ENCODE results near the gene TTLL5. TPM values are rescaled to one million over a fixed set of nuclear protein-coding genes. Genes with fewer than 3 reads are reported as not detected.

The TTLL5 gene
- total and polyA plus RNA-seq, 2 of the 13 experiments (the other 11 are each of a cell fraction or from before 2014, with no cell fraction given), result 11.8 to 18.8 TPM

DNA sequence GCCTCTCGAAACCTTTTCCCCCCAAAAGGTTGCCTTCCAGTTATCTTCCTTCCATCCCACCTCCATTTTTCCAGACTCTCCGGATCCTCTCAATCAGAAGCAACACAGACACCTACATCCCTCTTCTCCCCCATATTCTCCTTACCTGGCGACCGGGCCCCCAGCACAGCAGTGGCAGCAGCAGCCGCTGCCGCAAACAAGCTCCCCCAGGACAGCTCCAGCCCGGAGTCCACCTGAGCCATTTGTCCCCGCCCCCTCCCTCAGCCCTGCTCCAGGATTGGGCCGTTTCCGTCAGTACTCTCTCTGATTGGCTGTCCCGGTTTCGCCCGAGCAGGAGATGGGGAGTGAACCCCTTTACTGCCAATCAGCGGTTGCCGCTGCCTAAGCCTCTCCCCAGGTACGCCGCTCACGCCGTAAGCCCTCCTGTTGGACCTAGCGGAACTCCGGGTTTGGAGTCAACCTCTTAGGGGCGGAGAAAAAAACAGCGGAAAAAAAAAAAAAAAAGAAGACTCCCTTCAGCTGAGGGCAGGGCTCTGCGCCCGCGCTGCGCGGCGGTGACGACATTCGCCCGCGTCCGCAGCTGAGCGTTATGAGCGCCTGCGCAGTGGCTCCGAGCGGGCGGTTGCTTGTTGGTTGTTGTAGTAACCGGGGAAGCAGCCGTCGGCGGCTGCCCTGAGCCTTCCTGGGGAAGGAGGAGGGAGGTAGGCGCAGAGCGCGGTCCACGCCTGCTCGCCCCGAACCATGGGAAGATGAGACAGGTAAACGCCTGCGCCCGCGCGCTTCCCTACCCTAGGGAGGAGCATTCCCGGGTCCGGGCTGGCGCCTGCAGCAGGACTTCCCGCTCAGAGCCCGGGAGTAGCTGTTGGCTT lies at the start of gene TTLL5, which contains the start of gene ERG28 (continued):
- TF ChIP-seq, protein P1, sequence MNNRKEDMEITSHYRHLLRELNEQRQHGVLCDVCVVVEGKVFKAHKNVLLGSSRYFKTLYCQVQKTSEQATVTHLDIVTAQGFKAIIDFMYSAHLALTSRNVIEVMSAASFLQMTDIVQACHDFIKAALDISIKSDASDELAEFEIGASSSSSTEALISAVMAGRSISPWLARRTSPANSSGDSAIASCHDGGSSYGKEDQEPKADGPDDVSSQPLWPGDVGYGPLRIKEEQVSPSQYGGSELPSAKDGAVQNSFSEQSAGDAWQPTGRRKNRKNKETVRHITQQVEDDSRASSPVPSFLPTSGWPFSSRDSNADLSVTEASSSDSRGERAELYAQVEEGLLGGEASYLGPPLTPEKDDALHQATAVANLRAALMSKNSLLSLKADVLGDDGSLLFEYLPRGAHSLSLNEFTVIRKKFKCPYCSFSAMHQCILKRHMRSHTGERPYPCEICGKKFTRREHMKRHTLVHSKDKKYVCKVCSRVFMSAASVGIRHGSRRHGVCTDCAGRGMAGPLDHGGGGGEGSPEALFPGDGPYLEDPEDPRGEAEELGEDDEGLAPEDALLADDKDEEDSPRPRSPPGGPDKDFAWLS (CRISPR knock-in tag; IDR thresholded peaks at IDR 0.05; ENCODE audit: borderline replicate concordance), result peak; percentile 58; the same call in 1 of the 2 replicates
- TF ChIP-seq ERF (CRISPR knock-in tag; IDR thresholded peaks at IDR 0.05) (peak; percentile 32; the same call in 1 of the 2 replicates), ZEB1 (IDR thresholded peaks at IDR 0.05; ENCODE audit: insufficient replicate concordance, low read depth) (peak; percentile 87), RELA (CRISPR knock-in tag; IDR thresholded peaks at IDR 0.05) (no peak), ZNF549 (CRISPR knock-in tag; IDR thresholded peaks at IDR 0.05) (no peak), MAFF (IDR thresholded peaks at IDR 0.05; ENCODE audit: low read depth, low read length) (no peak), ZNF720 (CRISPR knock-in tag; IDR thresholded peaks at IDR 0.05) (no peak), HES4 (CRISPR knock-in tag; IDR thresholded peaks at IDR 0.05; ENCODE audit: borderline replicate concordance) (peak; percentile 47; the same call in 1 of the 2 replicates), SKI (IDR thresholded peaks at IDR 0.05; ENCODE audit: partially characterized antibody) (no peak), ZNF282 (IDR thresholded peaks at IDR 0.05; ENCODE audit: partially characterized antibody) (no peak), HIVEP1 (CRISPR knock-in tag; IDR thresholded peaks at IDR 0.05) (no peak), FOXM1 (CRISPR knock-in tag; IDR thresholded peaks at IDR 0.05) (no peak), ATF7-NPFF (CRISPR knock-in tag; IDR thresholded peaks at IDR 0.05; ENCODE audit: low read depth) (no peak), TOE1 (CRISPR knock-in tag; IDR thresholded peaks at IDR 0.05) (no peak), ZNF782 (CRISPR knock-in tag; IDR thresholded peaks at IDR 0.05; ENCODE audit: borderline replicate concordance) (no peak), EP300 (IDR thresholded peaks at IDR 0.05; ENCODE audit: low read depth in 2 of 2, low read length in 2 of 2) (no peak), EP300 (CRISPR knock-in tag; IDR thresholded peaks at IDR 0.05; ENCODE audit: borderline replicate concordance) (no peak), YEATS4 (CRISPR knock-in tag; IDR thresholded peaks at IDR 0.05; ENCODE audit: borderline replicate concordance) (0 out of 2 replicates have a peak, but pooled peaks have one; percentile 50), MED1 (CRISPR knock-in tag; IDR thresholded peaks at IDR 0.05) (peak; percentile 62; the same call in 1 of the 2 replicates), POLR2A (IDR thresholded peaks at IDR 0.05; ENCODE audit: insufficient read depth in 1 of 2, low read depth in 2 of 2, low read length in 2 of 2) (peak; percentile 70 to 90), RFXAP (CRISPR knock-in tag; IDR thresholded peaks at IDR 0.05; ENCODE audit: borderline replicate concordance) (0 out of 2 replicates have a peak, but pooled peaks have one; percentile 63), PCBP1 (IDR thresholded peaks at IDR 0.05; ENCODE audit: borderline replicate concordance, low read depth, low read length) (no peak), ZFAT (CRISPR knock-in tag; conservative IDR thresholded peaks at IDR 0.05) (no peak)
- TF ChIP-seq, protein P2, sequence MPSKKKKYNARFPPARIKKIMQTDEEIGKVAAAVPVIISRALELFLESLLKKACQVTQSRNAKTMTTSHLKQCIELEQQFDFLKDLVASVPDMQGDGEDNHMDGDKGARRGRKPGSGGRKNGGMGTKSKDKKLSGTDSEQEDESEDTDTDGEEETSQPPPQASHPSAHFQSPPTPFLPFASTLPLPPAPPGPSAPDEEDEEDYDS (CRISPR knock-in tag; IDR thresholded peaks at IDR 0.05), result peak; percentile 78
- TF ChIP-seq, protein P3, sequence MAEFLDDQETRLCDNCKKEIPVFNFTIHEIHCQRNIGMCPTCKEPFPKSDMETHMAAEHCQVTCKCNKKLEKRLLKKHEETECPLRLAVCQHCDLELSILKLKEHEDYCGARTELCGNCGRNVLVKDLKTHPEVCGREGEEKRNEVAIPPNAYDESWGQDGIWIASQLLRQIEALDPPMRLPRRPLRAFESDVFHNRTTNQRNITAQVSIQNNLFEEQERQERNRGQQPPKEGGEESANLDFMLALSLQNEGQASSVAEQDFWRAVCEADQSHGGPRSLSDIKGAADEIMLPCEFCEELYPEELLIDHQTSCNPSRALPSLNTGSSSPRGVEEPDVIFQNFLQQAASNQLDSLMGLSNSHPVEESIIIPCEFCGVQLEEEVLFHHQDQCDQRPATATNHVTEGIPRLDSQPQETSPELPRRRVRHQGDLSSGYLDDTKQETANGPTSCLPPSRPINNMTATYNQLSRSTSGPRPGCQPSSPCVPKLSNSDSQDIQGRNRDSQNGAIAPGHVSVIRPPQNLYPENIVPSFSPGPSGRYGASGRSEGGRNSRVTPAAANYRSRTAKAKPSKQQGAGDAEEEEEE (CRISPR knock-in tag; IDR thresholded peaks at IDR 0.05; ENCODE audit: borderline replicate concordance), result no peak
- TF ChIP-seq, protein P4, sequence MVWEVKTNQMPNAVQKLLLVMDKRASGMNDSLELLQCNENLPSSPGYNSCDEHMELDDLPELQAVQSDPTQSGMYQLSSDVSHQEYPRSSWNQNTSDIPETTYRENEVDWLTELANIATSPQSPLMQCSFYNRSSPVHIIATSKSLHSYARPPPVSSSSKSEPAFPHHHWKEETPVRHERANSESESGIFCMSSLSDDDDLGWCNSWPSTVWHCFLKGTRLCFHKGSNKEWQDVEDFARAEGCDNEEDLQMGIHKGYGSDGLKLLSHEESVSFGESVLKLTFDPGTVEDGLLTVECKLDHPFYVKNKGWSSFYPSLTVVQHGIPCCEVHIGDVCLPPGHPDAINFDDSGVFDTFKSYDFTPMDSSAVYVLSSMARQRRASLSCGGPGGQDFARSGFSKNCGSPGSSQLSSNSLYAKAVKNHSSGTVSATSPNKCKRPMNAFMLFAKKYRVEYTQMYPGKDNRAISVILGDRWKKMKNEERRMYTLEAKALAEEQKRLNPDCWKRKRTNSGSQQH (CRISPR knock-in tag; IDR thresholded peaks at IDR 0.05; ENCODE audit: low read depth), result 0 out of 2 replicates have a peak, but pooled peaks have one; percentile 57
